GM23248 (cell line): ENCODE data around the gene NAIP. TPM values are rescaled to one million over a fixed set of nuclear protein-coding genes. Genes with fewer than 3 reads are reported as not detected.
"Not testable (repeated sequence)": the region's sequence is repeated elsewhere in the genome, so short reads cannot be mapped to it uniquely, and the experiment has no call there.

ENCODE experiments used
- DNase-seq: peaks from one replicate; pipeline ENCODE4 v3.0.0-alpha.2; 2015
- H2AFZ ChIP-seq: fragments of 200-600 bp; sonication (generic); 2 replicates; pipeline ENCODE4 v1.6.1; 2016; ENCODE audit warnings: antibody characterized with exemption
- H3F3A ChIP-seq: fragments of 200-600 bp; sonication (generic); 2 replicates; pipeline ENCODE4 v1.6.1; 2016; ENCODE audit warnings: mild to moderate bottlenecking, antibody characterized with exemption, mixed run types; ENCODE audit not compliant: insufficient read depth
- H3K27ac ChIP-seq: fragments of 200-600 bp; sonication (generic); 2 replicates; pipeline ENCODE4 v1.5.1; 2016; ENCODE audit warnings: mild to moderate bottlenecking
- H3K27me3 ChIP-seq: fragments of 200-600 bp; sonication (generic); replicated peaks from 2 replicates; pipeline ENCODE4 v1.6.1; 2016; ENCODE audit warnings: mild to moderate bottlenecking; ENCODE audit not compliant: insufficient read depth
- H3K36me3 ChIP-seq: fragments of 200-600 bp; sonication (generic); 2 replicates; pipeline ENCODE4 v1.6.1; 2016; ENCODE audit warnings: low read depth, mild to moderate bottlenecking
- H3K4me1 ChIP-seq: fragments of 200-600 bp; sonication (generic); 2 replicates; pipeline ENCODE4 v1.6.1; 2016; ENCODE audit warnings: mild to moderate bottlenecking; ENCODE audit not compliant: insufficient read depth
- H3K4me2 ChIP-seq: fragments of 200-600 bp; sonication (generic); one replicate; pipeline ENCODE4 v1.6.1; 2016; ENCODE audit warnings: mild to moderate bottlenecking; ENCODE audit not compliant: unreplicated experiment
- H3K4me3 ChIP-seq: fragments of 200-600 bp; sonication (generic); 2 replicates; pipeline ENCODE4 v1.5.1; 2016; ENCODE audit warnings: mild to moderate bottlenecking
- H3K79me2 ChIP-seq: fragments of 200-600 bp; sonication (generic); 2 replicates; pipeline ENCODE4 v1.6.1; 2016; ENCODE audit warnings: mild to moderate bottlenecking; ENCODE audit not compliant: insufficient read depth
- H3K9ac ChIP-seq: fragments of 200-600 bp; sonication (generic); 2 replicates; pipeline ENCODE4 v1.6.1; 2016; ENCODE audit warnings: mild to moderate bottlenecking
- H3K9me2 ChIP-seq: fragments of 200-600 bp; sonication (generic); 2 replicates; pipeline ENCODE4 v1.6.1; 2016; ENCODE audit warnings: mixed run types, mild to moderate bottlenecking, moderate library complexity; ENCODE audit not compliant: insufficient read depth
- H3K9me3 ChIP-seq: fragments of 200-600 bp; sonication (generic); one replicate; pipeline ENCODE4 v1.6.1; 2017; ENCODE audit warnings: low read depth
- H4K20me1 ChIP-seq: fragments of 200-600 bp; sonication (generic); 2 replicates; pipeline ENCODE4 v1.6.0; 2016; ENCODE audit not compliant: insufficient read depth
- WGBS, 2 experiments: methylation state at CpG; one replicate each; pipeline ENCODE4 v1.1.6; 2015 to 2017; ENCODE audit warnings: low lambda C conversion rate in 2 of 2, low coverage in 1 of 2; ENCODE audit errors: missing lambda C conversion rate in 2 of 2; 5-methylcytosine and 5-hydroxymethylcytosine counted together
- in situ Hi-C: fragments of 300-500 bp; cut with MboI; formaldehyde crosslinking; loops from 2 replicates; pipeline ENCODE4 v1.15.0; 2020
- polyA plus RNA-seq: library from polyadenylated mRNA; unstranded; fragments of >200 nt; fragmentation: Nextera tagmentation; extraction: Ambion mirVana; gene quantifications from 2 replicates; pipeline ENCODE4 v1.2.1, GENCODE V29; 2016
- total RNA-seq: library from RNA; depleted of rRNA; stranded (reverse); fragments of >200 nt; shearing (Covaris generic); gene quantifications from 2 replicates; pipeline ENCODE4 v1.2.3, GENCODE V29; 2014; rRNA removed

The NAIP gene
- total and polyA plus RNA-seq, 2 experiments from 2014 or later = 2.8 to 3.4 TPM

- H3F3A ChIP-seq, H3K36me3 ChIP-seq, DNase-seq, H3K9me3 ChIP-seq, in situ Hi-C loops, H3K9ac ChIP-seq, H3K4me3 ChIP-seq, H3K9me2 ChIP-seq, H3K4me1 ChIP-seq, H3K4me2 ChIP-seq, H3K27me3 ChIP-seq, H2AFZ ChIP-seq, H3K27ac ChIP-seq, H4K20me1 ChIP-seq, H3K79me2 ChIP-seq: not testable (repeated sequence)
- no CpG with 5 or more reads among the region's 6 CpGs for WGBS, 2 experiments
Measured at GRCh38 chr5:70931709-70932368, 93.3 kb downstream of the NAIP start.

- H3K4me3 ChIP-seq, H3K4me1 ChIP-seq, DNase-seq, H3K27me3 ChIP-seq, in situ Hi-C loops, H2AFZ ChIP-seq, H3K4me2 ChIP-seq, H3K9ac ChIP-seq, H3F3A ChIP-seq, H3K27ac ChIP-seq, H3K79me2 ChIP-seq, H3K36me3 ChIP-seq, H3K9me2 ChIP-seq, H4K20me1 ChIP-seq, H3K9me3 ChIP-seq: not testable (repeated sequence)
- WGBS, 2 experiments = no CpG with 5 or more reads among the region's 16 CpGs
Measured at GRCh38 chr5:70925211-70925562, 100.0 kb downstream of the NAIP start.

Other genes starting within 250 kb of the NAIP start
- 15.3 and 16.2 TPM in 2 replicates for gene SERF1A, start 124.7 kb downstream of the NAIP start, total RNA-seq
- gene SERF1A, start 124.7 kb downstream of the NAIP start, polyA plus RNA-seq = 6.8 and 9.2 TPM in 2 replicates
- gene SMN1, start 100.3 kb downstream of the NAIP start, total RNA-seq = 31.8 and 35.0 TPM in 2 replicates
- 51.5 and 51.6 TPM in 2 replicates for gene SMN1, start 100.3 kb downstream of the NAIP start, polyA plus RNA-seq
- 20.0 and 23.4 TPM in 2 replicates for gene GTF2H2, start 42.3 kb upstream of the NAIP start, total RNA-seq
- 20.7 and 22.0 TPM in 2 replicates for gene GTF2H2, start 42.3 kb upstream of the NAIP start, polyA plus RNA-seq